Endodermal cell (in vitro differentiated cells): ENCODE results near the gene C1orf94. TPM values are rescaled to one million over a fixed set of nuclear protein-coding genes. Genes with fewer than 3 reads are reported as not detected.
"Not testable (repeated sequence)": the region's sequence is repeated elsewhere in the genome, so short reads cannot be mapped to it uniquely, and the experiment has no call there.

Experiments used
- DNase-seq: peaks from one replicate; pipeline ENCODE4 v3.0.0-alpha.2; 2017
- H3K27ac ChIP-seq: 2 replicates; pipeline ENCODE4 v1.5.1; 2013; ENCODE audit warnings: mild to moderate bottlenecking, low read depth, low read length, moderate library complexity
- H3K27me3 ChIP-seq: 2 replicates; pipeline ENCODE4 v1.6.1; 2013; ENCODE audit warnings: mild to moderate bottlenecking, low read length, moderate library complexity; ENCODE audit not compliant: insufficient read depth, control insufficient read depth, poor library complexity, severe bottlenecking
- H3K36me3 ChIP-seq: 2 replicates; pipeline ENCODE4 v1.7.0; 2013; ENCODE audit warnings: mild to moderate bottlenecking, low read length, moderate library complexity; ENCODE audit not compliant: control insufficient read depth, insufficient read depth
- H3K4me1 ChIP-seq: one replicate; pipeline ENCODE4 v1.7.0; 2013; ENCODE audit warnings: low read length; ENCODE audit not compliant: control insufficient read depth, insufficient read depth
- H3K4me3 ChIP-seq: 2 replicates; pipeline ENCODE4 v1.5.1; 2013; ENCODE audit warnings: mild to moderate bottlenecking, low read length, moderate library complexity
- H3K9ac ChIP-seq: 2 replicates; pipeline ENCODE4 v1.6.1; 2013; ENCODE audit warnings: mild to moderate bottlenecking, low read length, moderate library complexity; ENCODE audit not compliant: poor library complexity, severe bottlenecking; ENCODE audit errors: extremely low read depth
- H3K9me3 ChIP-seq: 2 replicates; pipeline ENCODE4 v1.6.1; 2013; ENCODE audit warnings: mild to moderate bottlenecking, low read length, moderate library complexity; ENCODE audit not compliant: control insufficient read depth
- H3K27ac Mint-ChIP-seq: 2 replicates; pipeline ENCODE4 v1.8.0; 2020; ENCODE audit warnings: mixed read lengths
- H3K27me3 Mint-ChIP-seq: 2 replicates; pipeline ENCODE4 v1.8.0; 2021; ENCODE audit warnings: mild to moderate bottlenecking, mixed read lengths; ENCODE audit not compliant: insufficient read depth
- H3K36me3 Mint-ChIP-seq: 2 replicates; pipeline ENCODE4 v1.8.0; 2020; ENCODE audit warnings: low read depth, mixed read lengths
- H3K4me1 Mint-ChIP-seq: 2 replicates; pipeline ENCODE4 v1.8.0; 2020; ENCODE audit warnings: mixed read lengths
- H3K4me3 Mint-ChIP-seq: 2 replicates; pipeline ENCODE4 v1.8.0; 2020; ENCODE audit warnings: mild to moderate bottlenecking, moderate library complexity, mixed read lengths
- H3K9me3 Mint-ChIP-seq: 2 replicates; pipeline ENCODE4 v1.8.0; 2020; ENCODE audit warnings: mild to moderate bottlenecking, mixed read lengths
- WGBS, 2 experiments: methylation state at CpG; one replicate each; pipeline versions ENCODE4 v1.1.5 to v1.1.7; 2013; ENCODE audit warnings: missing lambda C conversion rate in 2 of 2, mixed read lengths in 1 of 2; ENCODE audit not compliant: insufficient coverage in 1 of 2, insufficient read length in 1 of 2; 5-methylcytosine and 5-hydroxymethylcytosine counted together
- total RNA-seq, 2 donors: library from RNA; stranded (reverse); fragmentation: NEBNext Ultra II Directional in 1 of 2; extraction: Animal tissue kit (Norgen Biotek cat#: 25700) in 1 of 2; gene quantifications; 2 replicates in 1 of 2; 3 replicates in 1 of 2; pipeline ENCODE4 v1.2.1, GENCODE V29; 2021
- TF ChIP-seq, protein P1 (sequence below): fragments of 200-600 bp; sonication (generic); conservative IDR thresholded peaks from 2 replicates; pipeline ENCODE4 v1.5.0; 2021; ENCODE audit warnings: antibody characterized with exemption, mild to moderate bottlenecking

The C1orf94 gene
- total RNA-seq, 2 donors from 2014 or later = 0.15 to 0.29 TPM

DNA sequence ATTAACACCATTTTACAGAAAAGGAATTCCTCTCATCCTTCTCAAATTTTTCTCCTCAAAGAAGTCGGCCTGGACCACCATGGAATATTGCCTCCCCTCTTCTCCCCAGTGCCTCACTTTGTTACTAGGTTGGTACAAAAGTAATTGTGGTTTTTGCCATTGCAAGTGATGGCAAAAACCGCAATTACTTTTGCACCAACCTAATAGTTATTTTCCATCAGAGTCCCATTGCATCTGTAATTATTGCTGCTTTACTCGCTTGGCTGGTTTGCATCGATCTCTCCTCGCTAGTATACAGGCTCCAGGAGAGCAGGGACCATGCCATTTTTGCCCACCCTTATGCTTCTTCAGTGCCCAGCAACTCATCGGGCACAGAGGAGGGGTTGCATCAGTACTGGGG, 963 bp upstream of the C1orf94 start:
- 83 to 90% methylated on average over 1 to 6 of the region's 6 CpGs for WGBS, 2 experiments

DNA sequence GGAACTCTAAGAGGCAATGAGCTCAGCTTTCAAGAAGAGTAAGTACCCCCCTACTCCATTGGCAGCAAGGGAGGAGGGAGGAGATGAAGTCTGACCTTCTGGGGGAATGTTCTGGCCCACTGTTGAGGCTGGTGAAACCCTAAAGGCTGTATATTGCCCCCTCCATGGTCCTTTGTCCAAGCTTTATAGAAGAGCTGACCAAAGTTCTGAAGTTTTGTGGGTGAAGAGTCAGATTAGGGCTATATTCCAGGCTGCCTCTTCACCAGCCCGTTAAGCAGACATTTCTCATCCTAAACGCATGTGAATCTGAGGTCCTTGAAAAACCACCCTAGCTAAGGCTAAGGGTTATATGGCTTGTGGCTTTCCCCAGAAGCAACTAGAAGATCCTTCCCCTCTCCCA, 1.4 kb downstream of the C1orf94 start:
- Mint-ChIP-seq H3K27ac (no peak overlapping the region), H3K36me3 (no peaks in the 10 kb centered on the region), H3K4me3 (no peak overlapping the region), H3K4me1 (no peaks in the 10 kb centered on the region), H3K27me3 (peaks cover 94% of the 10 kb centered on the region), H3K9me3 (no peaks in the 10 kb centered on the region)
- 80 to 84% methylated on average over 1 to 2 of the region's 2 CpGs for WGBS, 2 experiments
- H3K27ac ChIP-seq = no peak overlapping the region
- no peak overlapping the region for H3K4me3 ChIP-seq
- peaks cover 58% of the 10 kb centered on the region for H3K27me3 ChIP-seq
- TF ChIP-seq, protein P1, sequence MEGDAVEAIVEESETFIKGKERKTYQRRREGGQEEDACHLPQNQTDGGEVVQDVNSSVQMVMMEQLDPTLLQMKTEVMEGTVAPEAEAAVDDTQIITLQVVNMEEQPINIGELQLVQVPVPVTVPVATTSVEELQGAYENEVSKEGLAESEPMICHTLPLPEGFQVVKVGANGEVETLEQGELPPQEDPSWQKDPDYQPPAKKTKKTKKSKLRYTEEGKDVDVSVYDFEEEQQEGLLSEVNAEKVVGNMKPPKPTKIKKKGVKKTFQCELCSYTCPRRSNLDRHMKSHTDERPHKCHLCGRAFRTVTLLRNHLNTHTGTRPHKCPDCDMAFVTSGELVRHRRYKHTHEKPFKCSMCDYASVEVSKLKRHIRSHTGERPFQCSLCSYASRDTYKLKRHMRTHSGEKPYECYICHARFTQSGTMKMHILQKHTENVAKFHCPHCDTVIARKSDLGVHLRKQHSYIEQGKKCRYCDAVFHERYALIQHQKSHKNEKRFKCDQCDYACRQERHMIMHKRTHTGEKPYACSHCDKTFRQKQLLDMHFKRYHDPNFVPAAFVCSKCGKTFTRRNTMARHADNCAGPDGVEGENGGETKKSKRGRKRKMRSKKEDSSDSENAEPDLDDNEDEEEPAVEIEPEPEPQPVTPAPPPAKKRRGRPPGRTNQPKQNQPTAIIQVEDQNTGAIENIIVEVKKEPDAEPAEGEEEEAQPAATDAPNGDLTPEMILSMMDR = no peak
- no peak overlapping the region for H3K9ac ChIP-seq
- no peak for DNase-seq
- H3K9me3 ChIP-seq = no peaks in the 10 kb centered on the region
- H3K4me1 ChIP-seq = no peaks in the 10 kb centered on the region
- H3K36me3 ChIP-seq = no peaks in the 10 kb centered on the region

More for the DNA sequence above, 963 bp upstream of the C1orf94 start:
- Histone ChIP-seq H3K9me3 (no peaks in the 10 kb centered on the region), H3K27me3 (peaks cover 45% of the 10 kb centered on the region), H3K27ac (no peak overlapping the region), H3K4me3 (no peak overlapping the region), H3K9ac (no peak overlapping the region), H3K36me3 (no peaks in the 10 kb centered on the region), H3K4me1 (no peaks in the 10 kb centered on the region)
- no peak for DNase-seq
- Mint-ChIP-seq H3K4me1 (no peaks in the 10 kb centered on the region), H3K27ac (no peak overlapping the region), H3K36me3 (no peaks in the 10 kb centered on the region), H3K9me3 (no peaks in the 10 kb centered on the region), H3K4me3 (no peak overlapping the region), H3K27me3 (peaks cover 87% of the 10 kb centered on the region)
- TF ChIP-seq, protein P1 = no peak

DNA sequence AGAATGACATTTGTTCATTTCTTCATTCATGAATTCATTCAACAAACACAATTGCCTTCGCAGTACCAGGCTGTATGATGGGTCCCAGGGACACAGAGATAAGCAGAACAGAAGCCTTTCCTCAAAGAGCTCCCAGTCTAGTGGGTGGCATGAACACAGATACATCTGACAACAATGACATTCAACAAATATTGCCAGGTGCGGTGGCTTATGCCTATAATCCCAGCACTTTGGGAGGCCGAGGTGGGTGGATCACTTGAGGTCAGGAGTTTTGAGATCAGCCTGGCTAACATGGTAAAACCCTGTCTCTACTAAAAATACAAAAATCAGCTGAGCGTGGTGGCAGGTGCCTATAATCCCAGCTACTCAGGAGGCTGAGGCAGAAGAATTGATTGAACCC, 6.7 kb downstream of the C1orf94 start:
- WGBS, 2 experiments = 93% methylated on average over 3 to 4 of the region's 4 CpGs
- not testable (repeated sequence) for H3K9me3 ChIP-seq, H3K27ac ChIP-seq, H3K4me3 ChIP-seq, DNase-seq, H3K27ac Mint-ChIP-seq, H3K9me3 Mint-ChIP-seq, H3K4me1 ChIP-seq, H3K4me1 Mint-ChIP-seq, H3K9ac ChIP-seq, H3K36me3 Mint-ChIP-seq, H3K36me3 ChIP-seq, H3K4me3 Mint-ChIP-seq
- peaks cover 95% of the 10 kb centered on the region for H3K27me3 Mint-ChIP-seq
- peaks cover 73% of the 10 kb centered on the region for H3K27me3 ChIP-seq
